Ovary (tissue), 9 donors: Measurements from ENCODE around the gene KCNMA1. TPM values are rescaled to one million over a fixed set of nuclear protein-coding genes. Genes with fewer than 3 reads are reported as not detected.
A peak's percentile ranks its signal among the peaks of the same experiment; 100 is the strongest.

Source experiments
- DNase-seq, 5 donors: peaks; one replicate each; pipeline ENCODE4 v3.0.0-alpha.2; 2019 to 2020
- H3K27ac ChIP-seq, 2 donors: fragments of 200-600 bp; one replicate each; pipeline versions ENCODE4 v1.5.1 to v1.8.0; 2019 to 2022
- H3K27me3 ChIP-seq: fragments of 200-600 bp; one replicate; pipeline ENCODE4 v1.8.0; 2022
- H3K36me3 ChIP-seq: fragments of 200-600 bp; sonication (generic); one replicate; pipeline ENCODE4 v1.5.1; 2019
- H3K4me1 ChIP-seq: one replicate; pipeline ENCODE4 v1.8.1; 2013; ENCODE audit warnings: mild to moderate bottlenecking, moderate library complexity; ENCODE audit not compliant: insufficient read depth
- H3K4me3 ChIP-seq: fragments of 200-600 bp; sonication (generic); one replicate; pipeline ENCODE4 v1.5.1; 2017
- H3K9me3 ChIP-seq, 2 donors: fragments of 200-600 bp in 1 of 2; sonication (generic) in 1 of 2; one replicate each; pipeline versions ENCODE4 v1.5.1 to v1.8.1; 2013 to 2019; ENCODE audit warnings: mild to moderate bottlenecking in 1 of 2, moderate library complexity in 1 of 2
- EP300 ChIP-seq: sonication (generic); formaldehyde crosslinking; IDR thresholded peaks from one replicate; pipeline ENCODE4 v1.6.1; 2017; ENCODE audit warnings: antibody characterized with exemption
- POLR2A ChIP-seq: fragments of 450-650 bp; IDR thresholded peaks from one replicate; pipeline ENCODE4 v1.6.1; 2017; ENCODE audit warnings: antibody characterized with exemption, mild to moderate bottlenecking, moderate library complexity
- WGBS, 3 donors: extraction: QIAGEN DNeasy Blood & Tissue Kit in 1 of 3; methylation state at CpG; one replicate each; pipeline versions ENCODE4 v1.1.5 to v1.1.7; 2013 to 2017; 5-methylcytosine and 5-hydroxymethylcytosine counted together
- intact Hi-C, 4 donors: fragments of 100-400 bp; cut with DNase I; formaldehyde crosslinking; loops; one replicate each; pipeline versions ENCODE4 v1.11.0 to v1.15.1; 2022 to 2023
- polyA plus RNA-seq, 2 donors: library from polyadenylated mRNA; stranded (reverse); fragments of 200-250 nt in 1 of 2; fragments of 350-450 nt in 1 of 2; fragmentation: Illumina TruSeq in 1 of 2; extraction: RNeasy Lipid Tissue Mini Kit (QIAGEN cat#74804) in 1 of 2; gene quantifications; one replicate each; pipeline ENCODE4 v1.2.3, GENCODE V29; 2013 to 2014
- total RNA-seq, 7 donors: library from RNA; depleted of rRNA in 2 of 7; stranded (reverse); fragments of >200 nt in 2 of 7; fragmentation: NEBNext Ultra II Directional in 3 of 7; extraction: Animal tissue kit (Norgen Biotek cat#: 25700) in 3 of 7; gene quantifications; one replicate each; pipeline versions ENCODE4 v1.1.0 to v1.2.4, GENCODE V29; 2016 to 2023
- TF ChIP-seq, protein P1 (sequence below), 3 donors: fragments of 450-650 bp in 2 of 3; fragments of 200-600 bp in 1 of 3; IDR thresholded peaks; one replicate each; pipeline versions ENCODE4 v1.5.1 to v1.8.0; 2016 to 2022; ENCODE audit warnings: antibody characterized with exemption in 3 of 3, mild to moderate bottlenecking in 1 of 3
- donor health status: DM: no; HTN: no; CAD: no; lungs with moderate emphysema.
- donor health status: DM: no; HTN: no; CAD: no.
- donor health status: Bipolar disorder and iron deficiency.
- donor health status: DM: yes; HTN: yes; CAD: no.
- donor health status: DM: no; HTN: no; CAD: no.
- donor health status: DM: yes; HTN: yes; CAD: no.

Gene KCNMA1
- total and polyA plus RNA-seq, 9 donors = 7.0 to 83.8 (median 25.1) TPM

GRCh38 chr10:76864922-76865321, 772.7 kb downstream of the KCNMA1 start:
- no peaks in the 10 kb centered on the region for H3K36me3 ChIP-seq
- H3K27me3 ChIP-seq = peaks cover 3% of the 10 kb centered on the region
- WGBS, 3 donors = 92 to 98% (median 92%) methylated on average over 1 of the region's 1 CpG

DNA sequence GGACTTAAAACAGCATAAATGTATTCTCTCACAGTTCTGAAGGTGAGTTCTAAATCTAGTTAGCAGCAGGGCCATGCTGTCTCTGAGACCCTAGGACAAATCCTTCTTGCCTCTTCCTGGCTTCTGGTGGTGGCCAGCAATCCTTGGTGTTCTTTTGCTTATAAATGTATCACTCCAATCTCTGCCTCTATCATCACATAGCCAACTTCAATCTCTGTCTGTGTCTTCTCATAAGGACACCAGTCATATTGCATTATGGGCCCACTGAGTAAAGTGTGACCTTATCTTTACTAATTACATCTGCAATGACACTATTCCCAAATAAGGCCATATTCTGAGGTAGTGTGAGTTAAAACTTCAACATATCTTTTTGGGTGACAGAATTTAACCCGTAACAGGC, 778.9 kb downstream of the KCNMA1 start:
- Histone ChIP-seq H3K9me3 (no peaks in the 10 kb centered on the region), H3K27me3 (peaks cover 4% of the 10 kb centered on the region), H3K36me3 (no peaks in the 10 kb centered on the region), H3K4me1 (no peaks in the 10 kb centered on the region), H3K27ac (no peak overlapping the region), H3K4me3 (no peak overlapping the region)
- intact Hi-C loops = no loop called here
- no peak for TF ChIP-seq EP300
- no peak for TF ChIP-seq POLR2A
- TF ChIP-seq, protein P1, sequence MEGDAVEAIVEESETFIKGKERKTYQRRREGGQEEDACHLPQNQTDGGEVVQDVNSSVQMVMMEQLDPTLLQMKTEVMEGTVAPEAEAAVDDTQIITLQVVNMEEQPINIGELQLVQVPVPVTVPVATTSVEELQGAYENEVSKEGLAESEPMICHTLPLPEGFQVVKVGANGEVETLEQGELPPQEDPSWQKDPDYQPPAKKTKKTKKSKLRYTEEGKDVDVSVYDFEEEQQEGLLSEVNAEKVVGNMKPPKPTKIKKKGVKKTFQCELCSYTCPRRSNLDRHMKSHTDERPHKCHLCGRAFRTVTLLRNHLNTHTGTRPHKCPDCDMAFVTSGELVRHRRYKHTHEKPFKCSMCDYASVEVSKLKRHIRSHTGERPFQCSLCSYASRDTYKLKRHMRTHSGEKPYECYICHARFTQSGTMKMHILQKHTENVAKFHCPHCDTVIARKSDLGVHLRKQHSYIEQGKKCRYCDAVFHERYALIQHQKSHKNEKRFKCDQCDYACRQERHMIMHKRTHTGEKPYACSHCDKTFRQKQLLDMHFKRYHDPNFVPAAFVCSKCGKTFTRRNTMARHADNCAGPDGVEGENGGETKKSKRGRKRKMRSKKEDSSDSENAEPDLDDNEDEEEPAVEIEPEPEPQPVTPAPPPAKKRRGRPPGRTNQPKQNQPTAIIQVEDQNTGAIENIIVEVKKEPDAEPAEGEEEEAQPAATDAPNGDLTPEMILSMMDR (IDR thresholded peaks at IDR 0.05) = no peak
- WGBS, 3 donors = 87 to 91% (median 91%) methylated on average over 1 of the region's 1 CpG
- DNase-seq = no peak

More at GRCh38 chr10:76864922-76865321, 772.7 kb downstream of the KCNMA1 start:
- no peak overlapping the region for H3K4me3 ChIP-seq
- intact Hi-C loops = no loop called here
- no peaks in the 10 kb centered on the region for H3K4me1 ChIP-seq
- TF ChIP-seq EP300 (no peak), POLR2A (no peak)
- TF ChIP-seq, protein P1 (IDR thresholded peaks at IDR 0.05) = no peak
- no peak overlapping the region for H3K27ac ChIP-seq
- no peaks in the 10 kb centered on the region for H3K9me3 ChIP-seq
- no peak for DNase-seq

GRCh38 chr10:76840802-76841201, 796.8 kb downstream of the KCNMA1 start:
- 90 to 96% (median 93%) methylated on average over 8 of the region's 8 CpGs for WGBS, 3 donors
- Histone ChIP-seq H3K27ac (no peak overlapping the region), H3K36me3 (no peaks in the 10 kb centered on the region), H3K4me1 (no peaks in the 10 kb centered on the region), H3K27me3 (no peaks in the 10 kb centered on the region), H3K9me3 (no peaks in the 10 kb centered on the region), H3K4me3 (no peak overlapping the region)
- intact Hi-C loops = no loop called here
- TF ChIP-seq EP300 = no peak
- TF ChIP-seq, protein P1 (IDR thresholded peaks at IDR 0.05) = no peak
- TF ChIP-seq POLR2A = no peak
- no peak for DNase-seq

DNA sequence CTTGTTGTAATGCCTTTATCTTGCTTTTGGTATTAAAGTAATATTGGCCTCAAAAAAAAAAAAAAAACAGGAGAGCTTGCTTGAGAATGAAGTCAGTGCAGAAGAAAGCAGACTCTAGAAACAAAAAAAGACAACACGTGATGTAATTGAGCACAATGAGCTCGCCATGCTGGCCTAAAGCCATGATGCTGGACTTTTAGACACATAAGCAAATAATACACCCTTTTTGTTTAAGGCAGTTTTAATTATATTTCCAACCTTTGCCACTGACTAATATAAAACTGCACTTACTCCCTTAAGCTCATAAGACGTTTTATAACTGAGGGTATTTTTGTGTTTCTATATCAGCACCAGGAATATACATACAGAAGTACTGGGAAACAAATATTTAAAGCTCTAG, 798.3 kb downstream of the KCNMA1 start:
- TF ChIP-seq EP300 (no peak), POLR2A (no peak)
- TF ChIP-seq, protein P1 (IDR thresholded peaks at IDR 0.05) = no peak
- H3K36me3 ChIP-seq = no peaks in the 10 kb centered on the region
- no peaks in the 10 kb centered on the region for H3K27me3 ChIP-seq
- H3K4me3 ChIP-seq = no peak overlapping the region
- 9 to 21% (median 10%) methylated on average over 3 of the region's 3 CpGs for WGBS, 3 donors
- H3K27ac ChIP-seq = no peak overlapping the region
- no peaks in the 10 kb centered on the region for H3K4me1 ChIP-seq
- peak in 1 of 5 donors; percentile 50 for DNase-seq
- no peaks in the 10 kb centered on the region for H3K9me3 ChIP-seq
- intact Hi-C loops = no loop called here

GRCh38 chr10:76830218-76830617, 807.4 kb downstream of the KCNMA1 start:
- 78 to 96% (median 93%) methylated on average over 1 of the region's 1 CpG for WGBS, 3 donors
- Histone ChIP-seq H3K36me3 (no peaks in the 10 kb centered on the region), H3K9me3 (no peaks in the 10 kb centered on the region), H3K27me3 (no peaks in the 10 kb centered on the region), H3K4me1 (no peaks in the 10 kb centered on the region), H3K4me3 (no peak overlapping the region), H3K27ac (no peak overlapping the region)
- no peak for DNase-seq
- intact Hi-C loops = no loop called here
- TF ChIP-seq POLR2A (no peak), EP300 (no peak)
- TF ChIP-seq, protein P1 (IDR thresholded peaks at IDR 0.05) = no peak
